HepG2 (cell line): Measurements from ENCODE around the gene ITPRIP. TPM values are rescaled to one million over a fixed set of nuclear protein-coding genes. Genes with fewer than 3 reads are reported as not detected.

ENCODE experiments used
- HNRNPH1 ChIP-seq: fragments of 200-400 bp; formaldehyde crosslinking; optimal IDR thresholded peaks from 2 replicates; pipeline ENCODE3; 2017; ENCODE audit warnings: mild to moderate bottlenecking, low read depth, low read length
- ISL2 ChIP-seq: sonication (generic); formaldehyde crosslinking; IDR thresholded peaks from 2 replicates; pipeline ENCODE4 v1.5.0; 2020; ENCODE audit warnings: missing genetic modification reagents
- NR2F1 ChIP-seq, 2 experiments: fragments of 450-650 bp in 1 of 2; formaldehyde crosslinking in 1 of 2; IDR thresholded peaks; 2 replicates each; pipeline versions ENCODE4 v1.5.0 to v1.6.1; 2016 to 2020; ENCODE audit warnings: mild to moderate bottlenecking in 1 of 2, missing compliant biosample characterization in 1 of 2, missing genetic modification reagents in 1 of 2, moderate library complexity in 1 of 2
- PRPF4 ChIP-seq: fragments of 200-400 bp; formaldehyde crosslinking; IDR thresholded peaks from 2 replicates; pipeline ENCODE4 v1.6.1; 2016; ENCODE audit warnings: low read length, low read depth; ENCODE audit not compliant: poor library complexity, severe bottlenecking
- RBAK ChIP-seq: sonication (generic); formaldehyde crosslinking; IDR thresholded peaks from 2 replicates; pipeline ENCODE4 v1.5.1; 2020; ENCODE audit warnings: mild to moderate bottlenecking, missing genetic modification reagents
- RXRA ChIP-seq: sonication (generic); formaldehyde crosslinking; IDR thresholded peaks from 2 replicates; pipeline ENCODE4 v1.5.1; 2020; ENCODE audit warnings: missing genetic modification reagents
- ZNF180 ChIP-seq: sonication (generic); formaldehyde crosslinking; IDR thresholded peaks from 2 replicates; pipeline ENCODE4 v1.4.0; 2020; ENCODE audit warnings: low read depth, missing genetic modification reagents, borderline replicate concordance
- ZNF746 ChIP-seq: sonication (generic); formaldehyde crosslinking; IDR thresholded peaks from 2 replicates; pipeline ENCODE4 v1.8.0; 2022; ENCODE audit warnings: mild to moderate bottlenecking, missing genetic modification reagents
- ZNF781 ChIP-seq: sonication (generic); formaldehyde crosslinking; IDR thresholded peaks from 2 replicates; pipeline ENCODE4 v1.5.1; 2020; ENCODE audit warnings: borderline replicate concordance, mild to moderate bottlenecking, missing genetic modification reagents; ENCODE audit errors: not compliant biosample characterization
- polyA plus RNA-seq, 8 experiments: library from polyadenylated mRNA; depleted of rRNA in 3 of 8; stranded (reverse) in 7 of 8; unstranded in 1 of 8; fragments of >200 nt; fragmentation: Illumina TruSeq in 4 of 8; extraction: Trizol in 4 of 8; gene quantifications; 2 replicates each; pipeline versions ENCODE4 v1.2.1 to v1.2.3, GENCODE V29; 2011 to 2016; ENCODE audit warnings: low read depth in 4 of 8, missing spikeins in 1 of 8, mixed read lengths in 1 of 8; ENCODE audit not compliant: insufficient read depth in 1 of 8
- total RNA-seq, 5 experiments: library from RNA; depleted of rRNA; stranded (reverse); fragments of >200 nt; fragmentation: Illumina TruSeq; extraction: Trizol; gene quantifications; 2 replicates each; pipeline ENCODE4 v1.2.3, GENCODE V29; 2016; ENCODE audit warnings: low read depth in 1 of 5
- TF ChIP-seq, protein P1 (sequence below): sonication (generic); formaldehyde crosslinking; IDR thresholded peaks from 2 replicates; pipeline ENCODE4 v1.4.0; 2020; ENCODE audit warnings: missing genetic modification reagents
- TF ChIP-seq, protein P2 (sequence below): sonication (generic); formaldehyde crosslinking; IDR thresholded peaks from 2 replicates; pipeline ENCODE4 v1.4.0; 2020; ENCODE audit warnings: missing genetic modification reagents
- TF ChIP-seq, protein P3 (sequence below): IDR thresholded peaks from 2 replicates; pipeline ENCODE4 v1.6.1; 2016; ENCODE audit warnings: low read depth, control low read depth
- TF ChIP-seq, protein P4 (sequence below): IDR thresholded peaks from 2 replicates; pipeline ENCODE4 v1.4.0; 2020; ENCODE audit warnings: mild to moderate bottlenecking, missing genetic modification reagents
- TF ChIP-seq, protein P5 (sequence below), 2 experiments: IDR thresholded peaks; 2 replicates each; pipeline ENCODE4 v1.6.1; 2011 to 2012; ENCODE audit warnings: low read length in 2 of 2, borderline replicate concordance in 1 of 2, low read depth in 1 of 2, mild to moderate bottlenecking in 1 of 2, moderate library complexity in 1 of 2

Gene ITPRIP
- total and polyA plus RNA-seq, 2 of the 13 experiments (the other 11 are each of a cell fraction or from before 2014, with no cell fraction given) = 1.00 to 2.8 TPM

DNA sequence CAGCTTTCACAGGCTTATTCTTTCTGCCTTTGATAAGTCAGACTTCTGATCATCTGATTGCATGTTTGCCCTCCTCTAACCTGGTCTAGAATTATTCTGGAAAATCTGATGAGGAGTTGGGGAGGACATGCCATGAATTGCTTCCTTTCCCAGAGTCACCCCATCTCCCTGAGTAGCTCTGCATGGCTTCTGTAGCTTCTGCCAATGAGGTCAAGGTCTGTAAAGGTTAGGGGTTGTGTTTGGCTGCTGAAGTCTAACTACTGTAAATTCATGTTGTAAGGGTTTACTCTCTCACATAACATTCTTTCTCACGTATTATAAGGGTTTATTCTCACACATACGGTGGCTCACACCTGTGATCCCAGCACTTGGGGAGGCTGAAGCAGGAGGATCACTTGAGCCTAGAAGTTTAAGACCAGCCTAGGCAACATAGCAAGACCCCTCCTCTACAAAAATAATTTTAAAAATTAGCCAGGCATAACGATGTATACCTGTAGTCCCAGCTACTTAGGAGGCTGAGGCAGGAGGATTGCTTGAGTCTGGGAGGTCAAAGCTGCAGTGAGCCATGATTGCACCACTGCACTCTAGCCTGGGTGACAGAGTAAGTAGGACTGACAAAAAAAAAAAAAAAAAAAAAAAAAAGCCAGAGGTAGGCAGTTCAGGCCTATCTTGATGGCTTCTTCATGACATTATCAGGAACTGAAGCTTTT lies 58.6 kb downstream of the ITPRIP start (continued):
- TF ChIP-seq, protein P1, sequence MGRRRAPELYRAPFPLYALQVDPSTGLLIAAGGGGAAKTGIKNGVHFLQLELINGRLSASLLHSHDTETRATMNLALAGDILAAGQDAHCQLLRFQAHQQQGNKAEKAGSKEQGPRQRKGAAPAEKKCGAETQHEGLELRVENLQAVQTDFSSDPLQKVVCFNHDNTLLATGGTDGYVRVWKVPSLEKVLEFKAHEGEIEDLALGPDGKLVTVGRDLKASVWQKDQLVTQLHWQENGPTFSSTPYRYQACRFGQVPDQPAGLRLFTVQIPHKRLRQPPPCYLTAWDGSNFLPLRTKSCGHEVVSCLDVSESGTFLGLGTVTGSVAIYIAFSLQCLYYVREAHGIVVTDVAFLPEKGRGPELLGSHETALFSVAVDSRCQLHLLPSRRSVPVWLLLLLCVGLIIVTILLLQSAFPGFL (CRISPR knock-in tag) = no peak
- TF ChIP-seq, protein P2, sequence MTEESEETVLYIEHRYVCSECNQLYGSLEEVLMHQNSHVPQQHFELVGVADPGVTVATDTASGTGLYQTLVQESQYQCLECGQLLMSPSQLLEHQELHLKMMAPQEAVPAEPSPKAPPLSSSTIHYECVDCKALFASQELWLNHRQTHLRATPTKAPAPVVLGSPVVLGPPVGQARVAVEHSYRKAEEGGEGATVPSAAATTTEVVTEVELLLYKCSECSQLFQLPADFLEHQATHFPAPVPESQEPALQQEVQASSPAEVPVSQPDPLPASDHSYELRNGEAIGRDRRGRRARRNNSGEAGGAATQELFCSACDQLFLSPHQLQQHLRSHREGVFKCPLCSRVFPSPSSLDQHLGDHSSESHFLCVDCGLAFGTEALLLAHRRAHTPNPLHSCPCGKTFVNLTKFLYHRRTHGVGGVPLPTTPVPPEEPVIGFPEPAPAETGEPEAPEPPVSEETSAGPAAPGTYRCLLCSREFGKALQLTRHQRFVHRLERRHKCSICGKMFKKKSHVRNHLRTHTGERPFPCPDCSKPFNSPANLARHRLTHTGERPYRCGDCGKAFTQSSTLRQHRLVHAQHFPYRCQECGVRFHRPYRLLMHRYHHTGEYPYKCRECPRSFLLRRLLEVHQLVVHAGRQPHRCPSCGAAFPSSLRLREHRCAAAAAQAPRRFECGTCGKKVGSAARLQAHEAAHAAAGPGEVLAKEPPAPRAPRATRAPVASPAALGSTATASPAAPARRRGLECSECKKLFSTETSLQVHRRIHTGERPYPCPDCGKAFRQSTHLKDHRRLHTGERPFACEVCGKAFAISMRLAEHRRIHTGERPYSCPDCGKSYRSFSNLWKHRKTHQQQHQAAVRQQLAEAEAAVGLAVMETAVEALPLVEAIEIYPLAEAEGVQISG (CRISPR knock-in tag) = no peak
- TF ChIP-seq NR2F1 (CRISPR knock-in tag; IDR thresholded peaks at IDR 0.05) (peak; percentile 41 to 63; a peak in 2 of 4 replicates), HNRNPH1 (no peak), ZNF746 (CRISPR knock-in tag) (no peak), ZNF781 (CRISPR knock-in tag) (no peak), ISL2 (CRISPR knock-in tag) (0 out of 2 replicates have a peak, but pooled peaks have one; percentile 19), ZNF180 (CRISPR knock-in tag) (no peak), RBAK (CRISPR knock-in tag) (no peak), PRPF4 (no peak), RXRA (no peak)
- TF ChIP-seq, protein P3, sequence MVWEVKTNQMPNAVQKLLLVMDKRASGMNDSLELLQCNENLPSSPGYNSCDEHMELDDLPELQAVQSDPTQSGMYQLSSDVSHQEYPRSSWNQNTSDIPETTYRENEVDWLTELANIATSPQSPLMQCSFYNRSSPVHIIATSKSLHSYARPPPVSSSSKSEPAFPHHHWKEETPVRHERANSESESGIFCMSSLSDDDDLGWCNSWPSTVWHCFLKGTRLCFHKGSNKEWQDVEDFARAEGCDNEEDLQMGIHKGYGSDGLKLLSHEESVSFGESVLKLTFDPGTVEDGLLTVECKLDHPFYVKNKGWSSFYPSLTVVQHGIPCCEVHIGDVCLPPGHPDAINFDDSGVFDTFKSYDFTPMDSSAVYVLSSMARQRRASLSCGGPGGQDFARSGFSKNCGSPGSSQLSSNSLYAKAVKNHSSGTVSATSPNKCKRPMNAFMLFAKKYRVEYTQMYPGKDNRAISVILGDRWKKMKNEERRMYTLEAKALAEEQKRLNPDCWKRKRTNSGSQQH = no peak
- TF ChIP-seq, protein P4, sequence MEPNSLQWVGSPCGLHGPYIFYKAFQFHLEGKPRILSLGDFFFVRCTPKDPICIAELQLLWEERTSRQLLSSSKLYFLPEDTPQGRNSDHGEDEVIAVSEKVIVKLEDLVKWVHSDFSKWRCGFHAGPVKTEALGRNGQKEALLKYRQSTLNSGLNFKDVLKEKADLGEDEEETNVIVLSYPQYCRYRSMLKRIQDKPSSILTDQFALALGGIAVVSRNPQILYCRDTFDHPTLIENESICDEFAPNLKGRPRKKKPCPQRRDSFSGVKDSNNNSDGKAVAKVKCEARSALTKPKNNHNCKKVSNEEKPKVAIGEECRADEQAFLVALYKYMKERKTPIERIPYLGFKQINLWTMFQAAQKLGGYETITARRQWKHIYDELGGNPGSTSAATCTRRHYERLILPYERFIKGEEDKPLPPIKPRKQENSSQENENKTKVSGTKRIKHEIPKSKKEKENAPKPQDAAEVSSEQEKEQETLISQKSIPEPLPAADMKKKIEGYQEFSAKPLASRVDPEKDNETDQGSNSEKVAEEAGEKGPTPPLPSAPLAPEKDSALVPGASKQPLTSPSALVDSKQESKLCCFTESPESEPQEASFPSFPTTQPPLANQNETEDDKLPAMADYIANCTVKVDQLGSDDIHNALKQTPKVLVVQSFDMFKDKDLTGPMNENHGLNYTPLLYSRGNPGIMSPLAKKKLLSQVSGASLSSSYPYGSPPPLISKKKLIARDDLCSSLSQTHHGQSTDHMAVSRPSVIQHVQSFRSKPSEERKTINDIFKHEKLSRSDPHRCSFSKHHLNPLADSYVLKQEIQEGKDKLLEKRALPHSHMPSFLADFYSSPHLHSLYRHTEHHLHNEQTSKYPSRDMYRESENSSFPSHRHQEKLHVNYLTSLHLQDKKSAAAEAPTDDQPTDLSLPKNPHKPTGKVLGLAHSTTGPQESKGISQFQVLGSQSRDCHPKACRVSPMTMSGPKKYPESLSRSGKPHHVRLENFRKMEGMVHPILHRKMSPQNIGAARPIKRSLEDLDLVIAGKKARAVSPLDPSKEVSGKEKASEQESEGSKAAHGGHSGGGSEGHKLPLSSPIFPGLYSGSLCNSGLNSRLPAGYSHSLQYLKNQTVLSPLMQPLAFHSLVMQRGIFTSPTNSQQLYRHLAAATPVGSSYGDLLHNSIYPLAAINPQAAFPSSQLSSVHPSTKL (CRISPR knock-in tag) = peak; percentile 60
- TF ChIP-seq, protein P5, sequence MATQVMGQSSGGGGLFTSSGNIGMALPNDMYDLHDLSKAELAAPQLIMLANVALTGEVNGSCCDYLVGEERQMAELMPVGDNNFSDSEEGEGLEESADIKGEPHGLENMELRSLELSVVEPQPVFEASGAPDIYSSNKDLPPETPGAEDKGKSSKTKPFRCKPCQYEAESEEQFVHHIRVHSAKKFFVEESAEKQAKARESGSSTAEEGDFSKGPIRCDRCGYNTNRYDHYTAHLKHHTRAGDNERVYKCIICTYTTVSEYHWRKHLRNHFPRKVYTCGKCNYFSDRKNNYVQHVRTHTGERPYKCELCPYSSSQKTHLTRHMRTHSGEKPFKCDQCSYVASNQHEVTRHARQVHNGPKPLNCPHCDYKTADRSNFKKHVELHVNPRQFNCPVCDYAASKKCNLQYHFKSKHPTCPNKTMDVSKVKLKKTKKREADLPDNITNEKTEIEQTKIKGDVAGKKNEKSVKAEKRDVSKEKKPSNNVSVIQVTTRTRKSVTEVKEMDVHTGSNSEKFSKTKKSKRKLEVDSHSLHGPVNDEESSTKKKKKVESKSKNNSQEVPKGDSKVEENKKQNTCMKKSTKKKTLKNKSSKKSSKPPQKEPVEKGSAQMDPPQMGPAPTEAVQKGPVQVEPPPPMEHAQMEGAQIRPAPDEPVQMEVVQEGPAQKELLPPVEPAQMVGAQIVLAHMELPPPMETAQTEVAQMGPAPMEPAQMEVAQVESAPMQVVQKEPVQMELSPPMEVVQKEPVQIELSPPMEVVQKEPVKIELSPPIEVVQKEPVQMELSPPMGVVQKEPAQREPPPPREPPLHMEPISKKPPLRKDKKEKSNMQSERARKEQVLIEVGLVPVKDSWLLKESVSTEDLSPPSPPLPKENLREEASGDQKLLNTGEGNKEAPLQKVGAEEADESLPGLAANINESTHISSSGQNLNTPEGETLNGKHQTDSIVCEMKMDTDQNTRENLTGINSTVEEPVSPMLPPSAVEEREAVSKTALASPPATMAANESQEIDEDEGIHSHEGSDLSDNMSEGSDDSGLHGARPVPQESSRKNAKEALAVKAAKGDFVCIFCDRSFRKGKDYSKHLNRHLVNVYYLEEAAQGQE (IDR thresholded peaks at IDR 0.05; ENCODE audit: borderline replicate concordance in 1 of 2, low read depth in 1 of 2, low read length in 2 of 2) = no peak
